Mesothelial cell of epicardium (in vitro differentiated cells): ENCODE measurements around the gene KCNIP2. TPM values are rescaled to one million over a fixed set of nuclear protein-coding genes. Genes with fewer than 3 reads are reported as not detected.

Experiments
- DNase-seq, 2 experiments: peaks; one replicate each; pipeline ENCODE4 v3.0.0; 2021; ENCODE audit warnings: low spot score in 2 of 2; ENCODE audit not compliant: unreplicated experiment in 2 of 2
- H3K27ac Mint-ChIP-seq: 2 replicates; pipeline ENCODE4 v1.8.0; 2021; ENCODE audit warnings: mixed read lengths
- H3K27me3 Mint-ChIP-seq: 2 replicates; pipeline ENCODE4 v1.8.0; 2021; ENCODE audit warnings: low read depth, mixed read lengths
- H3K36me3 Mint-ChIP-seq: 2 replicates; pipeline ENCODE4 v1.8.0; 2021; ENCODE audit warnings: mixed read lengths
- H3K4me1 Mint-ChIP-seq: 2 replicates; pipeline ENCODE4 v1.8.0; 2021; ENCODE audit warnings: mixed read lengths
- H3K4me3 Mint-ChIP-seq: 2 replicates; pipeline ENCODE4 v1.8.0; 2021; ENCODE audit warnings: mild to moderate bottlenecking, moderate library complexity, mixed read lengths
- H3K9me3 Mint-ChIP-seq: 2 replicates; pipeline ENCODE4 v1.8.0; 2021; ENCODE audit warnings: mixed read lengths
- CTCF ChIP-seq: fragments of 200-600 bp; sonication (generic); IDR thresholded peaks from one replicate; pipeline ENCODE4 v1.5.0; 2021; ENCODE audit warnings: antibody characterized with exemption; ENCODE audit not compliant: unreplicated experiment
- total RNA-seq: library from RNA; stranded (reverse); gene quantifications from 3 replicates; pipeline ENCODE4 v1.2.1, GENCODE V29; 2021

Gene KCNIP2
- total RNA-seq, 1 donor from 2014 or later: 6.8 TPM

GRCh38 chr10:101833466-101833865 is 10.1 kb downstream of the KCNIP2 start:
- Mint-ChIP-seq H3K27ac (no peak overlapping the region), H3K4me1 (peaks cover 31% of the 10 kb centered on the region), H3K4me3 (no peak overlapping the region), H3K27me3 (no peaks in the 10 kb centered on the region), H3K36me3 (no peaks in the 10 kb centered on the region), H3K9me3 (no peaks in the 10 kb centered on the region)
- DNase-seq: no peak
- TF ChIP-seq CTCF: no peak

- Mint-ChIP-seq H3K4me3 (peak overlapping the region; percentile 31), H3K9me3 (no peaks in the 10 kb centered on the region), H3K4me1 (peaks cover 31% of the 10 kb centered on the region), H3K27me3 (no peaks in the 10 kb centered on the region), H3K36me3 (peaks cover under 1% of the 10 kb centered on the region), H3K27ac (no peak overlapping the region)
- DNase-seq: no peak
- no peak for TF ChIP-seq CTCF
Observed at GRCh38 chr10:101832325-101832771, 11.3 kb downstream of the KCNIP2 start.

GRCh38 chr10:101831169-101831811 is 12.3 kb downstream of the KCNIP2 start:
- no peak for DNase-seq
- H3K27me3 Mint-ChIP-seq: no peaks in the 10 kb centered on the region
- peak overlapping the region; percentile 76 for H3K4me3 Mint-ChIP-seq
- peaks cover 4% of the 10 kb centered on the region for H3K36me3 Mint-ChIP-seq
- H3K9me3 Mint-ChIP-seq: no peaks in the 10 kb centered on the region
- TF ChIP-seq CTCF: no peak
- peaks cover 31% of the 10 kb centered on the region for H3K4me1 Mint-ChIP-seq
- peak overlapping the region; percentile 93 for H3K27ac Mint-ChIP-seq

- peak overlapping the region; percentile 76 for H3K4me3 Mint-ChIP-seq
- H3K36me3 Mint-ChIP-seq: peaks cover 4% of the 10 kb centered on the region
- H3K27me3 Mint-ChIP-seq: no peaks in the 10 kb centered on the region
- no peak for TF ChIP-seq CTCF
- peak; percentile 85 to 90 for DNase-seq
- H3K4me1 Mint-ChIP-seq: peaks cover 31% of the 10 kb centered on the region
- peak overlapping the region; percentile 93 for H3K27ac Mint-ChIP-seq
- no peaks in the 10 kb centered on the region for H3K9me3 Mint-ChIP-seq
Observed at GRCh38 chr10:101830322-101831168, 13.1 kb downstream of the KCNIP2 start.

- no peak for TF ChIP-seq CTCF
- H3K27ac Mint-ChIP-seq: peak overlapping the region; percentile 93
Observed at GRCh38 chr10:101829561-101830315, 13.9 kb downstream of the KCNIP2 start.

More at GRCh38 chr10:101829561-101830315, 13.9 kb downstream of the KCNIP2 start:
- DNase-seq: peak; percentile 55 to 58
- Mint-ChIP-seq H3K9me3 (no peaks in the 10 kb centered on the region), H3K36me3 (peaks cover 4% of the 10 kb centered on the region), H3K4me3 (peak overlapping the region; percentile 76), H3K4me1 (peaks cover 31% of the 10 kb centered on the region), H3K27me3 (no peaks in the 10 kb centered on the region)
